Hematopoietic multipotent progenitor cell (in vitro differentiated cells): ENCODE data around the gene AARSD1. TPM values are rescaled to one million over a fixed set of nuclear protein-coding genes. Genes with fewer than 3 reads are reported as not detected.
"Not testable (repeated sequence)": the region's sequence is repeated elsewhere in the genome, so short reads cannot be mapped to it uniquely, and the experiment has no call there.

Source experiments
- DNase-seq, 3 donors: peaks; one replicate each; pipeline ENCODE4 v3.0.0-alpha.2; 2011 to 2015; ENCODE audit warnings: low read depth in 2 of 3, low spot score in 2 of 3
- total RNA-seq: library from RNA; depleted of rRNA; stranded (reverse); fragments of >200 nt; gene quantifications from one replicate; pipeline ENCODE4 v1.2.3, GENCODE V29; 2012

Gene AARSD1
- 15.9 TPM for total RNA-seq

GRCh38 chr17:42964161-42964932 is at the start of gene AARSD1:
AARSD1 (minus strand) TSS chr17:42964454; CDS start chr17:42964440, 14 bp downstream.
- DNase-seq, result peak; percentile 83 to 94 (median 93)

- DNase-seq, result no peak
Measured at GRCh38 chr17:43013296-43013695, 49.0 kb upstream of the AARSD1 start.

- no peak for DNase-seq
Measured at GRCh38 chr17:43011728-43012472, 47.6 kb upstream of the AARSD1 start.

GRCh38 chr17:43010667-43011308 is 46.5 kb upstream of the AARSD1 start:
- no peak for DNase-seq

- peak; percentile 64 to 89 (median 87) for DNase-seq
Measured at GRCh38 chr17:43006639-43007551, 42.6 kb upstream of the AARSD1 start, which contains the start of gene IFI35. IFI35 (plus strand) TSS chr17:43006784; CDS start chr17:43006948, 164 bp downstream.

- DNase-seq, result no peak
Measured at GRCh38 chr17:43003542-43004172, 39.4 kb upstream of the AARSD1 start.

- DNase-seq, result not testable (repeated sequence)
Measured at GRCh38 chr17:43000894-43001293, 36.6 kb upstream of the AARSD1 start.

GRCh38 chr17:42999003-42999525 is 34.8 kb upstream of the AARSD1 start:
- no peak for DNase-seq

GRCh38 chr17:42997984-42998938 is 34.0 kb upstream of the AARSD1 start, which contains the start of gene RPL27:
RPL27 (plus strand) TSS chr17:42998419; CDS start chr17:42998751, 332 bp downstream.
- peak; percentile 93 to 100 (median 100) for DNase-seq

- no peak for DNase-seq
Measured at GRCh38 chr17:42997390-42997983, 33.2 kb upstream of the AARSD1 start.

- not testable (repeated sequence) for DNase-seq
Measured at GRCh38 chr17:42993913-42994312, 29.7 kb upstream of the AARSD1 start.

GRCh38 chr17:42992872-42993271 is 28.6 kb upstream of the AARSD1 start:
- DNase-seq, result no peak

GRCh38 chr17:42991471-42991870 is 27.2 kb upstream of the AARSD1 start:
- no peak for DNase-seq

- no peak for DNase-seq
Measured at GRCh38 chr17:42989726-42990652, 25.7 kb upstream of the AARSD1 start.

GRCh38 chr17:42989141-42989540 is 24.9 kb upstream of the AARSD1 start:
- no peak for DNase-seq

- peak in 2 of 3 donors; percentile 50 to 66 for DNase-seq
Measured at GRCh38 chr17:42985225-42985624, 21.0 kb upstream of the AARSD1 start.

- DNase-seq, result no peak
Measured at GRCh38 chr17:42982266-42982665, 18.0 kb upstream of the AARSD1 start.
